ENCODE results near the gene SPOCK1.
A peak's percentile ranks its signal among the peaks of the same experiment; 100 is the strongest.

The SPOCK1 gene

GRCh38 chr5:137051161-137051560, 448.0 kb downstream of the SPOCK1 start:
- DNase-seq: no peak

DNA sequence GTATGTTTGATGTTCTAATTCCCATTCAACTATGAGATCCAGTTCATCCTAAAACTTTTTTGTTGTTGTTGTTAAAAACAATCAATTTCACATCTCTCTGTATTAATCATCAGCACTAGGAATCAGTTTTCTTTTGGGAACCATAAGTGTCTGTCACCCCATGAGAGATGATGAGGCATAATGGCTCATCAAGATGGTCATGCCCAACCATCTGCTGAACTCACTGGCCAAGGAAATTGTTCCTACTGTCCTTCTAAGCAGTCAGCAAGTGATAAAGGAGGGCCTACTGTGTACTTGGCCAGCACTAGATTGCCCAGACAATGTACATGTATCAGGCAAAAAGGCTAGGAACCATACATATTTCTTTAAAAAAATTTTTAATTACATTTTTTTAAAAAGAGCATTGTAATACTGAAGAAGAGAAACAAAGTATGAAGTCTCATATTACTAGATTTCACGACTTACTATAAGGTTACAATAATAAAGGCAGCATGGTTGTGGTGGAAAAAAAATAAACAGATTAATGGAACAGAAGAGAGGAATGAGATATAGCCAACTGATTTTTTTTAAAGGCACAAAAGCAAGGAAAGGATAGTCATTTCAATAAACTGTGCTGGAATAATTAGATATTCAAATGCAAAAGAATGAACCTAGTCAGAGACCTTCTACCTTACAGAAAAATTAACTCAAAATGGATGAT, 458.3 kb downstream of the SPOCK1 start:
- no peak for DNase-seq

DNA sequence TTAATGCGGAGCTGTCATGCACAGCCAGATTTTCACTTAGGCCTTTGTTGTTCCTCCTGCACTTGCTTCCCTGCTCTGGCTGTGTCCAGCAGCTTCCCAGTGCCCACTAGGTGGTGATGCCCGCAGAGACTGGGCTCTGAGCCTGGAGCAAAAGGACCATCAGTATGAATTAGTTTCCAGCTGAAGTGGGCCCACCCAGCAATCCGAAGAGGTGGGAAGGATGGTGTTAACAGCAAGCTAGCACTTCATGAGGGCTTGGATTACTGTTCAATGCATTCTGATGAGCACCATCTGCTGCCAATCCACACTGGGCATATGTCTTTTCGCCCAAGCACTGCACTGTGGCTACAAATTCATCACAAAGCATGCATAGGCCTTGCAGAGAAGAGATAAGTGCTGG, 459.1 kb downstream of the SPOCK1 start:
- no peak for DNase-seq

DNA sequence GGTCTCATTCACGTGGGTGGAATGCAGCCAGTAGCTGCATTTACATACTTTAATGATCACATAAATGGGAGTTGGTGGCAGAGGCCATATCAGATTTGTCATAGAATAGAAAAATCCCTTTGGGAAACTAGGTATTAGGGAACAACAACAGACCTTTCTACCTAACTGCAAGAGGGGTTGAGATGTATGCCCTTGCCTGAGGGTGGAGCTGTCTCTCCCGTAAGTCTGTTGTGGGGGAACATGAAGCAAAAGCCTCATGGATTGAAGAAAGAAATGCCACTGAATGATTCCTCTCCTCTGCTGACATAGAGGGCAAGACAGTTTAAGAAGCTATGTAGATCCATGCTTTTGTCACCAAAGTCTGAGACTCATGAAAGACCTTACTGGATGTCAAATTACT, 461.3 kb downstream of the SPOCK1 start:
- no peak for DNase-seq

DNA sequence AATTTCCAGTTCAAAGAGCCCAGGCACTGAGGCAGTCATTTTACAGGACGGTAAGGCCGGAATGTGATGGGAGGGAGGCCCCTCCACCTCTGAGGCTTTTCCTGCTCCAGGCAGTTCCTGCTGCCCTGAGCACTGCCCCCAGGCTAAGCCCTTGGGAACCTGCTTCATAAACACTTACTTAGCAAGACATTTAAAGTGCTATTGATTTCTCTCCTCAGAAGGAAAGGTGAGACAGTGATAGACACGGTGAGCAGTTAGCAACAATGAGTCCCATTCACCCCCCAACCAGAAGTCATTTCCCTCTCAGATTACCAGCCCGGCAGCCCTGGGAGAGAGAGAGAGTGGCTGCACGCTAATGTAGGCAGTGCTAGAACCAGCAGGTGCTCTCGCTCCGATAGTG, 462.5 kb downstream of the SPOCK1 start:
- peak; percentile 24 to 27 for DNase-seq

DNA sequence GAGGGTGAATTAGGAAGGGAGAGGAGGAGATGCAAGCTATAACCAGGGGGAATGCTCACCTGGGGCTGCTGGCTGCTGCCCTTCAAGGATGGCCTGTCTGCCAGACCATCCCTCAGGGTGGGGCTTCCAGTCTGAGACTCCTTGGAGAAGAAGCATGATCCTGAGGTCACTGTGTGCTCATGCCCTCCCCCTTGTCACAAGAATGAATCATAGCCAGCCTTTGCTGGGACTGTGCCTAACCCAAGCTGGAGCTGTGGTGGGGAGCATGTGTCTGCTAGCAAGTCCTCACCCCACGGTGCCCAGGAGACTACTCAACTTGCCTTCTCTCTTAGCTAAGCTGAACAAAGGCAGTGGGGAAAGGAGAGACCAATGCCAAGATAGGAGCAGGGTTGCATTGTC, 463.6 kb downstream of the SPOCK1 start:
- DNase-seq: no peak

GRCh38 chr5:137034764-137035479, 464.2 kb downstream of the SPOCK1 start:
- DNase-seq: no peak

- DNase-seq: no peak
Measured at GRCh38 chr5:137034213-137034612, 464.9 kb downstream of the SPOCK1 start.

- DNase-seq: no peak
Measured at GRCh38 chr5:137032929-137033328, 466.2 kb downstream of the SPOCK1 start.

DNA sequence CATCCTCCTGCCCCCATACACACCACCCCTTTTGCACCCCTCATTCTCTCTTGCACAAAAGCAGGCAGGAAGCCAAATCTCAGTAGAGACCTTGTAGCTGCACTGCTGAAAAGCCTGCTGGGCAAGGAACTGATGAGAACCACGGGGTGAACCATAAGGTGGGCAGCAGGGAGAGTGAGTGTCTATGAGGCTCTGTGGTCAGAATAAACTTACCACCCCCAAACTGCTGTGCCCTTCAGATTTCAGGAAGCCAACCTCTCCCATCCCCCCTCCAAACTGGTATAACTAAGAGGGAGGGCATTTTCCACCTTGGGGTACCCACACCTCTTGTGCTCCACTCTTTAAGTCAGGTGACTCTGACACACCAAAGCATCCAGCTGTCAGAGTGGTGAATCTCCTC, 471.4 kb downstream of the SPOCK1 start:
- no peak for DNase-seq

- DNase-seq: no peak
Measured at GRCh38 chr5:137026296-137026695, 472.8 kb downstream of the SPOCK1 start.

- DNase-seq: no peak
Measured at GRCh38 chr5:137024044-137024443, 475.1 kb downstream of the SPOCK1 start.

GRCh38 chr5:137023371-137023770, 475.8 kb downstream of the SPOCK1 start:
- no peak for DNase-seq

GRCh38 chr5:137022725-137023124, 476.4 kb downstream of the SPOCK1 start:
- DNase-seq: no peak

- no peak for DNase-seq
Measured at GRCh38 chr5:137022043-137022442, 477.1 kb downstream of the SPOCK1 start.

DNA sequence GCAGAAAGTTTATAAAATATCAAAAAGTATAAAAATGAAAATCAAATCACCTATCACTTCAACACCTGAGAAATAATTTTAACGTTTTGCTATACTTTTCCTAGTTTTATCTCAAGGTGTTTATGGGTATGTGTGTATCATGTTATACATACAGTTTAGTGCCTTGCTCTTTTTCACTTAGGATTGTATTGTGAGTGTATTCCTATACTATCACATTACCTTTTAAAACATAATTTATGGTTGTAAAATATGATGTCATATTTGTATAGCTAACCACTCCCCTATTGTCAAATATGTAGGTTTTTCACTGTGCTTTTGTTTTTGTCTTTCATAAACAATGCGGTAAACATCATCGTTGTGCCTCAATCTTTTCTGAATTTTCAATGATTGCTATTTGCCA, 479.9 kb downstream of the SPOCK1 start:
- DNase-seq: no peak

DNA sequence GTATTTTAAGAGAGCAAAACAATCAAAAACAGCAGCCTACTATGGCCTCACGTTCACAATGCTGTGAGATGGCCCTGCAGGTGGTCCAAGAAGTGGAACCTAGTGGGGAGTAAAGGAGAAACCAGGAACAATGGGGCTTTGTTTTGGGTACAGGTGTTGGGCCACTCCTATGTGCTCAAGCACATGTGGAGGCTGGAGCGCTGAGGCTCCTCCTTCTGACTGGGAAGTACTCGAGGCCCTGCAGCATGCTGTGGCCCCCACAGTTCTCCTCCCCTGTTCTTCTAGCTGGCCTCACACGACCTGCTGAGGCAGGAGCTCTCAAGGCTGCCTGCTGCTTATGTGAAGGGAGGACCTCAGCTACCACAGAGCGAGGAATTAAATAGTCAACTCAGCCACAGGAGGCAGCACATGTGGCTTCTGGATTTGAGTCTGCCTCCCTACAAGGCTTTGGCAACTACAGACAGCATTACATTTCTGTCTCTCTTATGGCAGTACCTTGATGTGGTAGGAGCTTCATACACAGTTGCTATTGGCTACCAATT, 482.3 kb downstream of the SPOCK1 start:
- DNase-seq: no peak

- DNase-seq: no peak
Measured at GRCh38 chr5:137015540-137016116, 483.5 kb downstream of the SPOCK1 start.

- no peak for DNase-seq
Measured at GRCh38 chr5:137014731-137015130, 484.4 kb downstream of the SPOCK1 start.

DNA sequence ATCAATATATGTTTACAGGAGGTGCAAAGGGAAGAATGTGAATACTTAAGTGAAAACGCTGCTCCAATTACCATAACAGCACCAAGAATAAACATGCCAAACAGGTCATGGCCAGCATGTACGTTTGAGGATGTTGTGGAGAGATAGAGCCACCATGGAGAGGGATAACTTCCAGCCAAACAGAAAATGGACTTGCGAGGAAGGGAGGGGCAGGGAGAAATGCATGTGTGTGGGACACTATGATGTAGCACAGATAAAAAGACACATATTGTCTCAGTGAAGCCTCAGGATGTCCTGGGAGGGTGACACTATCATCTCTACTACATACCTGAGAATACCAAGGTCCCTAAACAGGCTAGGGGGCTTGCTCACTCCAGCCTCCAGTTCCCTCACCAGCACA, 488.9 kb downstream of the SPOCK1 start:
- no peak for DNase-seq

DNA sequence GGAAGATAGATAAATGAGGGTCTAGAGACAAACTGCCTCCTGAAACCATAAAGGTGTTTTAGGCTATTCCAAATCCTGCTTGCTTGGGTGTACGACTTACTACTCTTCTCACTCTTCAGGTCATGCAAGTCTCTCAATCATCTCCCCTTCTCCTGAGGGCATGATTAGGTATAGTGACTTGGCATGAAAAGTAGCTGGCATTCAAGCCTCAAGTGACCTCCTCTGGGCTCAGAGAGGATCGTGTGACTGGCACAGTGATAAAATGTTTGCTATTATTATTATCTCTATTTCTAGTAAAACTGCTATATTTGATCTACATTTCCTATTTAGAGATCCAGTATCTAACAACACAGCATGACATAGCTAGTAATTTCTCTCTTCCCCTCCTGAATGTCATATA, 494.8 kb downstream of the SPOCK1 start:
- no peak for DNase-seq

DNA sequence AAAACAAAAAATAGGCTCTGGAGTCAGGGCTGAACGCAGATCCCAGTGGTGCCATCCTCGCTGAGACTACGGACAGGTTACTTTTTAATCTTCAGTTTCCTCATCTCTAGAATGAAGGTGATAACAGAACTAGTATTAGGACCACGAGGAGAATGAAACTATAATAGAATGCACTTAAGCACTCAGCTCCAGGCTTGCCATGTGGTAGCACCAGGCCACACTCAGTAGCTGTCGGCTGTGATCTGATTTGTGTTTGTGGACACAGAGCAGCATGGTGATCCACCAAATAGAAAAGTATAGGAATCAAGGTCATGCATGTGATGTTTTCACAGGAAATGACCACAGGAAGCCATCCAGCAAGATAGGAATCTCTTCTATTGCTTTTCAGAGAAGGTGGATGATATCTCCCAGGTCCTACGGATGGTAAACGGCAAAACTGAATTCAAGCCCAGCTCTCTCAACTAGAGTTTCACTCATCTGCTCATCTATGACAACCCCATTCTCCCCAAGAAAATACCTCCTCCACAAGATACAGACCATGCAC, 498.0 kb downstream of the SPOCK1 start:
- no peak for DNase-seq

DNA sequence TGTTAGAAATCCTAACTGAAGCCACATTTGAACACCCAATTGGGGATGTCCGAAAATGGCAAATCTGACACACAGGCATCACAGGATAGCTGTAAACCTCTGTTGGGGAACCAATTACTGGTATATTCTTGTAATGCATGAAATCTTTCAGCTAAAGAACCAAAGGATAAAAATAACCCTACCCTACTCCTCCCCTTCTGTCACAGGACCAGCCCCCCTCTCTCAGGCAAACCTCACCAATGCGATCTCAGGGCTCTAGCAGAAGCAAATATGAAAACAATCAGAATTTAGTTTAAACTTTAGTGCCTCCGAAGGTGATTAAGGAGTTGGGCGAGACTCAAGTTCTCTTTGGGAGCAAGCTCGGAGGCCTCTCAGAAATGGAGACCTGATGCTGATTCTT, 499.3 kb downstream of the SPOCK1 start:
- DNase-seq: no peak

GRCh38 chr5:136998854-136999357, 500.2 kb downstream of the SPOCK1 start:
- no peak for DNase-seq

Data from SHP77 (cell line).